ENCODE data around the gene TBXT.
"Not testable (repeated sequence)": the region's sequence is repeated elsewhere in the genome, so short reads cannot be mapped to it uniquely, and the experiment has no call there.

Gene TBXT

GRCh38 chr6:166123115-166123514 lies 44.5 kb downstream of the TBXT start:
- not testable (repeated sequence) for DNase-seq (ENCODE audit: low read depth); H3K4me3 ChIP-seq (ENCODE audit: low read depth, low read length)

- no peak for DNase-seq (ENCODE audit: low read depth)
- no peak overlapping the region for H3K4me3 ChIP-seq (ENCODE audit: low read depth, low read length)
Measured at GRCh38 chr6:166121726-166122125, 45.9 kb downstream of the TBXT start.

GRCh38 chr6:166119116-166119911 lies 48.3 kb downstream of the TBXT start:
- no peak for DNase-seq (ENCODE audit: low read depth)
- H3K4me3 ChIP-seq (ENCODE audit: low read depth, low read length), result no peak overlapping the region

- DNase-seq (ENCODE audit: low read depth), result no peak
- H3K4me3 ChIP-seq (ENCODE audit: low read depth, low read length), result no peak overlapping the region
Measured at GRCh38 chr6:166115609-166116008, 52.0 kb downstream of the TBXT start.

GRCh38 chr6:166112580-166112979 lies 55.1 kb downstream of the TBXT start:
- peak; percentile 63 for DNase-seq (ENCODE audit: low read depth)
- H3K4me3 ChIP-seq (ENCODE audit: low read depth, low read length), result no peak overlapping the region

- DNase-seq (ENCODE audit: low read depth), result no peak
- no peak overlapping the region for H3K4me3 ChIP-seq (ENCODE audit: low read depth, low read length)
Measured at GRCh38 chr6:166109608-166110007, 58.0 kb downstream of the TBXT start.

All from skeletal muscle cell (primary cell).